Omental fat pad (tissue), 4 donors: ENCODE data around the gene SCN3B. TPM values are rescaled to one million over a fixed set of nuclear protein-coding genes. Genes with fewer than 3 reads are reported as not detected.

Experiments used
- ATAC-seq: fragments of 150-250 bp; one replicate; pipeline ENCODE4 v1.9.1; 2016; ENCODE audit warnings: mild to moderate bottlenecking, moderate library complexity; ENCODE audit not compliant: low FRiP score
- DNase-seq: peaks from one replicate; pipeline ENCODE4 v3.0.0-alpha.2; 2019; ENCODE audit warnings: low spot score
- CTCF ChIP-seq, 3 donors: fragments of 450-650 bp; IDR thresholded peaks; one replicate each; pipeline ENCODE4 v1.5.1; 2016 to 2017; ENCODE audit warnings: antibody characterized with exemption in 3 of 3, mild to moderate bottlenecking in 3 of 3, moderate library complexity in 2 of 3
- total RNA-seq, 4 donors: library from RNA; depleted of rRNA; stranded (reverse); fragments of >200 nt; gene quantifications; one replicate each; pipeline ENCODE4 v1.1.0, GENCODE V29; 2016

SCN3B gene
- total RNA-seq, 4 donors from 2014 or later: 1.5 to 2.6 (median 1.8) TPM

DNA sequence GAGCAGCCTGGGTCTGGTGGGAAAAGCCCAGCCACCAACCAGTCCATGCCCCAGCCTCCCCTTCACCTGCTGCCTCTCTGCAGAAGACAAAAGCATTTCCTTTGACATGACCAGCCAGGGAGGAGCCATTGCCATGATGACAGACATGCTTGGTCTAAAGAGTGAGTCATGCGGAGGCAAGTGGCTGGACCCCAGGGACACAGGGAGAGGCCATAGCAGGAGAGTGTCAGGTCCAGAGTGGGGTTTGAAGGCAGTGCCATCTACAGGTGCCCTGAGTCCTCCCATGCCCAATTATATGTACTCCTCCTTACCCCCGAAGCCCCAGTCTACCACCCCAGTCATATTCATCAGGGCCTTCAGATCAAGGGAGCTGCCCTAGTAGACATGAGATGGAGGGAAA lies 67.4 kb downstream of the SCN3B start:
- no peak for TF ChIP-seq CTCF (IDR thresholded peaks at IDR 0.05)
- ATAC-seq (no peak), DNase-seq (no peak)

GRCh38 chr11:123586568-123586967 lies 67.9 kb downstream of the SCN3B start:
- no peak for ATAC-seq
- no peak for TF ChIP-seq CTCF (IDR thresholded peaks at IDR 0.05)
- DNase-seq: no peak

DNA sequence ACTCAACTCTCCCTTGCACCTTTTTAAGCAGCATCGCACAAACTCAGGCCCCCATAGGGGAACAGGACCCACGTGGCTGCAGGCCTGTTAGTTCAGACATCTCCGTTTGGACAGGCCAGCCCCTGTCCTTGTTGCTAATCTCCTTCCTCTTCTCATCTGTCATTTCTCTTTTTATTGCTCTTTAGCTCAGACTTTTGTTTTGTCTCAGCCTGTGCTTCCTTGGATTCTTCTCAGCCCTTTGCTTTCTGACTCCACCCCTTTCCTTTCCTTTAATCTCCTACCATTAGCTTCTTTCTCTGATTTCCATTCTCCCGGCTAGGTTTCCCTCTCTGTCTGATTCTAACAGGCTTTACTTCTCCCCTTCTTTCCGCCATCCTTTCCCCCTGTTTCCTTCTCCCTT lies 68.7 kb downstream of the SCN3B start:
- DNase-seq (no peak), ATAC-seq (no peak)
- no peak for TF ChIP-seq CTCF (IDR thresholded peaks at IDR 0.05)

- TF ChIP-seq CTCF (IDR thresholded peaks at IDR 0.05): no peak
- no peak for ATAC-seq
- DNase-seq: no peak
Measured at GRCh38 chr11:123585206-123585605, 69.2 kb downstream of the SCN3B start.

GRCh38 chr11:123584737-123585136 lies 69.7 kb downstream of the SCN3B start:
- ATAC-seq (no peak), DNase-seq (no peak)
- TF ChIP-seq CTCF (IDR thresholded peaks at IDR 0.05): no peak

- TF ChIP-seq CTCF (IDR thresholded peaks at IDR 0.05): no peak
- ATAC-seq (no peak), DNase-seq (no peak)
Measured at GRCh38 chr11:123584186-123584585, 70.2 kb downstream of the SCN3B start.

GRCh38 chr11:123582992-123583504 lies 71.4 kb downstream of the SCN3B start:
- no peak for ATAC-seq
- TF ChIP-seq CTCF (IDR thresholded peaks at IDR 0.05): no peak
- DNase-seq: no peak
